ENCODE measurements around the gene RFTN1.

DNA sequence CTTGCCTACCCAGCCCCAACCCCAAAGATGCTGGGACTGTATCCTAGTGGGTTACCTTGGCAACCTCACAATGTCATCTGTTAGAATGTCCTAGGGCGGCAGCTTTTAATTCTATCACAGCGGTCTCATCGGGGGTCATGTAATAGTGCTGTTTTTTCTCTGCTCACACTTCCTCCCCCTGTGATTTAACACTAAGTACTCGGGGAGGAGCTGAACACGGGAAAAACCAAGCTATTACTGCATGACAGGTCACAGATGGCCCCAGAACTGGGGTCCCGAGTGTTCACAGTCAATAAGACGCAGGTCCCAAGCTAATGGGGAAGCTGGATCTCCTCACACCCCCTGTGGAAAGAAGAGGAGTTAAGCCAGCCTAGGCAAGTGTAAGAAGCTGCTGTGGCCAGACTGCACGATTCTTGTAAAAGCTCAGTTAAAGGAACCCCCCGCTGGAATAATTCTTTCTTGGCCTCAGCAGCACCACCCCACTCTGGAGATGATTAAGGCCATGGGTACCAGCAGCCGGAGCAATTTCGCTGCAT, 2.5 kb upstream of the RFTN1 start:
- TF ChIP-seq POLR2AphosphoS5 (IDR thresholded peaks at IDR 0.05; ENCODE audit: borderline replicate concordance, low read depth, low read length) (no peak), EZH2 (IDR thresholded peaks at IDR 0.05) (no peak), FOXP2 (optimal IDR thresholded peaks at IDR 0.05; ENCODE audit: control extremely low read depth, extremely low read length, insufficient read depth) (no peak)
